ENCODE data around the gene SLC6A20.

DNA sequence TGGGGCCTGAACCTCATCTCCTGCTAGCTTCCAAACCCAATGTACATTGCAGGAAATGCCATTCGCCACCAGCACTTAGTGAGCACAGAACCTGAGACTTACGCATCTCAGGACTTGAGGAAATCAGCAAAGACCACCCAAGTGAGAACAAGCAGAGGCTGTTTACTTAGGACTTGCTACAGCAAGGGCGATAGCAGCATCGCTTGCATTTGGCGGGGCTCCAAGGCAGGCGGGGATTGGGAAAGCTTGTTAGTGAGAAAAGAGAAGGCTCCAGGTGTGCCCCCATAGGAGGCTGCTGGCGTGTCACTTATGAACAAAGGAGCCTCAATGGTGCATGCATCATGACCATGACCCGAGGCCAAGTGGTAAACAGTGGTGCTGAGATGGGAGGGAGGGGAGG, 19.7 kb downstream of the SLC6A20 start:
- TF ChIP-seq, protein P1, sequence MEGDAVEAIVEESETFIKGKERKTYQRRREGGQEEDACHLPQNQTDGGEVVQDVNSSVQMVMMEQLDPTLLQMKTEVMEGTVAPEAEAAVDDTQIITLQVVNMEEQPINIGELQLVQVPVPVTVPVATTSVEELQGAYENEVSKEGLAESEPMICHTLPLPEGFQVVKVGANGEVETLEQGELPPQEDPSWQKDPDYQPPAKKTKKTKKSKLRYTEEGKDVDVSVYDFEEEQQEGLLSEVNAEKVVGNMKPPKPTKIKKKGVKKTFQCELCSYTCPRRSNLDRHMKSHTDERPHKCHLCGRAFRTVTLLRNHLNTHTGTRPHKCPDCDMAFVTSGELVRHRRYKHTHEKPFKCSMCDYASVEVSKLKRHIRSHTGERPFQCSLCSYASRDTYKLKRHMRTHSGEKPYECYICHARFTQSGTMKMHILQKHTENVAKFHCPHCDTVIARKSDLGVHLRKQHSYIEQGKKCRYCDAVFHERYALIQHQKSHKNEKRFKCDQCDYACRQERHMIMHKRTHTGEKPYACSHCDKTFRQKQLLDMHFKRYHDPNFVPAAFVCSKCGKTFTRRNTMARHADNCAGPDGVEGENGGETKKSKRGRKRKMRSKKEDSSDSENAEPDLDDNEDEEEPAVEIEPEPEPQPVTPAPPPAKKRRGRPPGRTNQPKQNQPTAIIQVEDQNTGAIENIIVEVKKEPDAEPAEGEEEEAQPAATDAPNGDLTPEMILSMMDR (IDR thresholded peaks at IDR 0.05; ENCODE audit: borderline replicate concordance, extremely low read depth, low read length, poor library complexity, severe bottlenecking), result no peak
- no peak for TF ChIP-seq EZH2 (IDR thresholded peaks at IDR 0.05; ENCODE audit: borderline replicate concordance, low read depth, low read length, severe bottlenecking)
